Measurements from ENCODE around the gene PRKAR1B. TPM values are rescaled to one million over a fixed set of nuclear protein-coding genes. Genes with fewer than 3 reads are reported as not detected.

PRKAR1B gene
- total RNA-seq, 1 donor from 2014 or later: 11.8 TPM

- no peaks in the 10 kb centered on the region for H4K20me1 ChIP-seq (ENCODE audit: low read depth)
- H3K4me1 Mint-ChIP-seq: peaks cover 11% of the 10 kb centered on the region
- TF ChIP-seq CTCF (IDR thresholded peaks at IDR 0.05) (no peak), EZH2phosphoT487 (IDR thresholded peaks at IDR 0.05) (no peak), EZH2 (IDR thresholded peaks at IDR 0.05) (no peak)
- no peak overlapping the region for H3K4me3 Mint-ChIP-seq
- no peaks in the 10 kb centered on the region for H3K36me3 ChIP-seq
- no peak overlapping the region for H3K27ac Mint-ChIP-seq
- H3K27me3 Mint-ChIP-seq (ENCODE audit: insufficient read depth, low read depth): no peaks in the 10 kb centered on the region
- H3K4me3 ChIP-seq: no peak overlapping the region
- H3K9ac ChIP-seq: no peak overlapping the region
- no peak overlapping the region for H2AFZ ChIP-seq (replicated peaks)
- H3K27me3 ChIP-seq: no peaks in the 10 kb centered on the region
- H3K4me1 ChIP-seq: no peaks in the 10 kb centered on the region
- H3K9me3 Mint-ChIP-seq: no peaks in the 10 kb centered on the region
- no peak overlapping the region for H3K4me2 ChIP-seq
- DNase-seq (ENCODE audit: low spot score): no peak
- H3F3A ChIP-seq (ENCODE audit: low read depth): no peaks in the 10 kb centered on the region
- H3K79me2 ChIP-seq (ENCODE audit: low read depth): no peaks in the 10 kb centered on the region
- H3K9me3 ChIP-seq (ENCODE audit: low read depth): no peaks in the 10 kb centered on the region
- H3K27ac ChIP-seq: no peak overlapping the region
- no peaks in the 10 kb centered on the region for H3K36me3 Mint-ChIP-seq
Observed at GRCh38 chr7:598899-599298, 128.2 kb downstream of the PRKAR1B start.

- no peaks in the 10 kb centered on the region for H4K20me1 ChIP-seq (ENCODE audit: low read depth)
- no peaks in the 10 kb centered on the region for H3K79me2 ChIP-seq (ENCODE audit: low read depth)
- H3K27me3 Mint-ChIP-seq (ENCODE audit: insufficient read depth, low read depth): no peaks in the 10 kb centered on the region
- no peaks in the 10 kb centered on the region for H3K27me3 ChIP-seq
- H3K36me3 Mint-ChIP-seq: no peaks in the 10 kb centered on the region
- TF ChIP-seq EZH2phosphoT487 (IDR thresholded peaks at IDR 0.05) (no peak), CTCF (IDR thresholded peaks at IDR 0.05) (no peak), EZH2 (IDR thresholded peaks at IDR 0.05) (no peak)
- no peak for DNase-seq (ENCODE audit: low spot score)
- no peaks in the 10 kb centered on the region for H3K4me1 ChIP-seq
- peaks cover 2% of the 10 kb centered on the region for H3K4me1 Mint-ChIP-seq
- no peak overlapping the region for H2AFZ ChIP-seq (replicated peaks)
- H3K27ac Mint-ChIP-seq: no peak overlapping the region
- H3K27ac ChIP-seq: no peak overlapping the region
- H3K9me3 Mint-ChIP-seq: no peaks in the 10 kb centered on the region
- no peak overlapping the region for H3K4me3 Mint-ChIP-seq
- no peaks in the 10 kb centered on the region for H3K36me3 ChIP-seq
- no peak overlapping the region for H3K4me2 ChIP-seq
- H3K4me3 ChIP-seq: no peak overlapping the region
- no peak overlapping the region for H3K9ac ChIP-seq
- no peaks in the 10 kb centered on the region for H3F3A ChIP-seq (ENCODE audit: low read depth)
- no peaks in the 10 kb centered on the region for H3K9me3 ChIP-seq (ENCODE audit: low read depth)
Observed at GRCh38 chr7:597348-598178, 129.5 kb downstream of the PRKAR1B start.

GRCh38 chr7:596819-597182, 130.3 kb downstream of the PRKAR1B start:
- Mint-ChIP-seq H3K9me3 (no peaks in the 10 kb centered on the region), H3K36me3 (no peaks in the 10 kb centered on the region), H3K4me3 (no peak overlapping the region), H3K4me1 (no peaks in the 10 kb centered on the region), H3K27ac (no peak overlapping the region), H3K27me3 (ENCODE audit: insufficient read depth, low read depth) (no peaks in the 10 kb centered on the region)
- no peaks in the 10 kb centered on the region for H3K4me1 ChIP-seq
- no peak overlapping the region for H2AFZ ChIP-seq (replicated peaks)
- no peak overlapping the region for H3K9ac ChIP-seq
- H3K4me3 ChIP-seq: no peak overlapping the region
- no peaks in the 10 kb centered on the region for H3K9me3 ChIP-seq (ENCODE audit: low read depth)
- H3K27ac ChIP-seq: no peak overlapping the region
- no peaks in the 10 kb centered on the region for H3K36me3 ChIP-seq
- no peaks in the 10 kb centered on the region for H3K27me3 ChIP-seq
- no peak for TF ChIP-seq CTCF (IDR thresholded peaks at IDR 0.05)
- no peak for TF ChIP-seq EZH2phosphoT487 (IDR thresholded peaks at IDR 0.05)
- TF ChIP-seq EZH2 (IDR thresholded peaks at IDR 0.05): no peak
- H3K4me2 ChIP-seq: no peak overlapping the region
- no peaks in the 10 kb centered on the region for H3F3A ChIP-seq (ENCODE audit: low read depth)
- no peaks in the 10 kb centered on the region for H4K20me1 ChIP-seq (ENCODE audit: low read depth)
- no peak for DNase-seq (ENCODE audit: low spot score)
- H3K79me2 ChIP-seq (ENCODE audit: low read depth): no peaks in the 10 kb centered on the region
